Natural killer cell (primary cell): ENCODE data around the gene TBC1D22A. TPM values are rescaled to one million over a fixed set of nuclear protein-coding genes. Genes with fewer than 3 reads are reported as not detected.

Experiments used
- ATAC-seq, 3 donors: fragments of 150-1000 bp in 2 of 3; fragments of 200-7000 bp in 1 of 3; cut with Tn5 transposase; 1 replicate in 1 of 3; 2 replicates in 2 of 3; pipeline ENCODE4 v1.10.0; 2021; ENCODE audit warnings: mild to moderate bottlenecking in 2 of 3, moderate library complexity in 2 of 3
- DNase-seq, 2 donors: peaks; one replicate each; pipeline versions ENCODE4 v3.0.0 to v3.0.0-alpha.2; 2013 to 2021; ENCODE audit warnings: mixed read lengths in 1 of 2
- H3K27ac ChIP-seq: one replicate; pipeline ENCODE4 v1.5.1; 2013; ENCODE audit warnings: mild to moderate bottlenecking, low read length
- H3K27me3 ChIP-seq: one replicate; pipeline ENCODE4 v1.6.1; 2013; ENCODE audit warnings: low read length; ENCODE audit not compliant: control insufficient read depth, insufficient read depth
- H3K36me3 ChIP-seq: one replicate; pipeline ENCODE4 v1.6.1; 2013; ENCODE audit warnings: low read length; ENCODE audit not compliant: control insufficient read depth, insufficient read depth
- H3K4me1 ChIP-seq: one replicate; pipeline ENCODE4 v1.6.1; 2013; ENCODE audit warnings: low read length; ENCODE audit not compliant: control insufficient read depth, insufficient read depth
- H3K4me3 ChIP-seq: one replicate; pipeline ENCODE4 v1.5.1; 2013; ENCODE audit warnings: low read length
- H3K9me3 ChIP-seq: one replicate; pipeline ENCODE4 v1.6.1; 2013; ENCODE audit warnings: low read length; ENCODE audit not compliant: control insufficient read depth, insufficient read depth
- H3K27ac Mint-ChIP-seq, 2 donors: one replicate each; pipeline ENCODE4 v1.8.0; 2022; ENCODE audit warnings: mild to moderate bottlenecking in 2 of 2, mixed read lengths in 2 of 2, moderate library complexity in 1 of 2
- H3K27me3 Mint-ChIP-seq, 2 donors: one replicate each; pipeline ENCODE4 v1.8.0; 2022; ENCODE audit warnings: low read depth in 2 of 2, mixed read lengths in 2 of 2
- H3K36me3 Mint-ChIP-seq: one replicate; pipeline ENCODE4 v1.8.0; 2022; ENCODE audit warnings: mixed read lengths
- H3K4me1 Mint-ChIP-seq, 2 donors: one replicate each; pipeline ENCODE4 v1.8.0; 2022; ENCODE audit warnings: mixed read lengths in 2 of 2
- H3K4me3 Mint-ChIP-seq: one replicate; pipeline ENCODE4 v1.8.0; 2022; ENCODE audit warnings: mild to moderate bottlenecking, moderate library complexity, mixed read lengths
- H3K9me3 Mint-ChIP-seq, 2 donors: one replicate each; pipeline ENCODE4 v1.8.0; 2022; ENCODE audit warnings: mixed read lengths in 2 of 2
- WGBS: methylation state at CpG from one replicate; pipeline ENCODE4 v1.1.7; 2013; ENCODE audit warnings: missing lambda C conversion rate; ENCODE audit not compliant: insufficient coverage; 5-methylcytosine and 5-hydroxymethylcytosine counted together
- intact Hi-C: fragments of 100-400 bp; cut with micrococcal nuclease; formaldehyde crosslinking; loops from one replicate; pipeline ENCODE4 v1.14.2; 2022
- total RNA-seq, 4 donors: library from RNA; stranded (reverse); fragments of 120-200 nt in 1 of 4; gene quantifications; one replicate each; pipeline versions ENCODE4 v1.2.3 to v1.2.4, GENCODE V29; 2013 to 2022
- TF ChIP-seq, protein P1 (sequence below): fragments of 200-600 bp; IDR thresholded peaks from one replicate; pipeline ENCODE4 v1.8.0; 2022; ENCODE audit warnings: antibody characterized with exemption

TBC1D22A gene
- total RNA-seq, 3 donors from 2014 or later (not counting 1 experiment from before 2014, with no cell fraction given) = 47.4 to 53.7 (median 53.2) TPM

DNA sequence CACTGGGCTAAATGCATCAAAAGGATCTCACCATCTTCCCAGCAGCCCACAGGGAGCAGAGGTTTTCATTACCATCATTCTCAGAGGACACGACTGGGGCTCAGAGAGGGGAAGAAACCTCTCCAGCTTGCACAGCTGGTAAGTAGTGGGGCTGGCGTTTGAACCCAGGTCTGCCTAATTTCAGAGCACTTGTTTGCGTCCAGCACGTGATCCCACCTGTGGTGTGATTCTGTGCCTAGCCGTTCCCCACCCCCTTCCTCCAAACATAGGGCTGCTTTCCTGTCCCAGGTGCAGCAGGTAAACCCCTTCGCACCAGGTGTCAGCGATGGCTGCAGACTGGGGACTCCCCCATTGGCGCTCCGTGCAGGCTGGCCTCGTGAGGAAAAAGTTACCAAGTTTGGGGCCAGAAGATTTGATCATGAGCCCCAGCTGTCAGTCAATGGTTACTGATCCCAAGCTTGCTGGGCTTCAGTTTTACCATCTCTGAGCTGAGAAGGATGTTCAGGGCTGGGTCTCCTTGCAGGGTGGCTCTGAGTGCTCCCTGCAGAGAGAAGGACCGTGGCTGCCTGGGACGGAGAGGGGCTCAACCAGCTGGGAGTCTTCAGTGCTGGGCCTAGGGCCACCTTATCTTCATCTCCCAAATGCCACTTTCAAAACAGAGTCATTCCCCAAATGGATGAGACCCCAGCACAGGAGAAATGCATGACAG lies 445.6 kb downstream of the TBC1D22A start:
- Mint-ChIP-seq H3K36me3 (no peaks in the 10 kb centered on the region), H3K27me3 (no peaks in the 10 kb centered on the region), H3K4me1 (no peaks in the 10 kb centered on the region), H3K4me3 (no peak overlapping the region), H3K9me3 (no peaks in the 10 kb centered on the region), H3K27ac (no peak overlapping the region)
- no peaks in the 10 kb centered on the region for H3K36me3 ChIP-seq
- DNase-seq (peak in 1 of 2 donors; percentile 8), ATAC-seq (no peak)
- WGBS = 86% methylated on average over 12 of the region's 12 CpGs
- H3K27ac ChIP-seq = no peak overlapping the region
- intact Hi-C loops = no loop called here
- TF ChIP-seq, protein P1, sequence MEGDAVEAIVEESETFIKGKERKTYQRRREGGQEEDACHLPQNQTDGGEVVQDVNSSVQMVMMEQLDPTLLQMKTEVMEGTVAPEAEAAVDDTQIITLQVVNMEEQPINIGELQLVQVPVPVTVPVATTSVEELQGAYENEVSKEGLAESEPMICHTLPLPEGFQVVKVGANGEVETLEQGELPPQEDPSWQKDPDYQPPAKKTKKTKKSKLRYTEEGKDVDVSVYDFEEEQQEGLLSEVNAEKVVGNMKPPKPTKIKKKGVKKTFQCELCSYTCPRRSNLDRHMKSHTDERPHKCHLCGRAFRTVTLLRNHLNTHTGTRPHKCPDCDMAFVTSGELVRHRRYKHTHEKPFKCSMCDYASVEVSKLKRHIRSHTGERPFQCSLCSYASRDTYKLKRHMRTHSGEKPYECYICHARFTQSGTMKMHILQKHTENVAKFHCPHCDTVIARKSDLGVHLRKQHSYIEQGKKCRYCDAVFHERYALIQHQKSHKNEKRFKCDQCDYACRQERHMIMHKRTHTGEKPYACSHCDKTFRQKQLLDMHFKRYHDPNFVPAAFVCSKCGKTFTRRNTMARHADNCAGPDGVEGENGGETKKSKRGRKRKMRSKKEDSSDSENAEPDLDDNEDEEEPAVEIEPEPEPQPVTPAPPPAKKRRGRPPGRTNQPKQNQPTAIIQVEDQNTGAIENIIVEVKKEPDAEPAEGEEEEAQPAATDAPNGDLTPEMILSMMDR = no peak
- no peak overlapping the region for H3K4me3 ChIP-seq
- H3K4me1 ChIP-seq = no peaks in the 10 kb centered on the region
- H3K9me3 ChIP-seq = no peaks in the 10 kb centered on the region
- H3K27me3 ChIP-seq = no peaks in the 10 kb centered on the region

DNA sequence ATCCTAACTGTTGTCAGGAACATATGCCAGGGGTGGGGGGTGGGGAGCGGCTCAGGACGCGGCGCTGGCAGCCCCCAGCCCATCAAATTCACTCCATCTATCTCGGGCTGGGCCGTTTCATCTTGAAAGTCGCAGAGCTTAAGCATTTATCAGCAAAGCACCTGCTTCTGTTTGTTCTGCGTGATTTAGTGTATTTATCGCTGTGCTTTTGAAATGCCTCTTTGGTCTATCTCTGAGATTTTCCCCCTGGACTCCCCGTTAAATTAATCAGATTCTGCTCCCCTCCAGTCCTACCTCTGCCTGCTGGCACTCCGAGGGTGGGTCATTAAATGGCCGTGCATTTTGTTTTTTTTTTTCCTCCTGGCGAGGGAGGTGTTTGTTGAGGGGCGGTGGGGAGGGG lies 446.2 kb downstream of the TBC1D22A start:
- intact Hi-C loops = no loop called here
- no peak overlapping the region for H3K27ac Mint-ChIP-seq
- TF ChIP-seq, protein P1 = no peak
- ATAC-seq = no peak
- no peaks in the 10 kb centered on the region for H3K36me3 Mint-ChIP-seq
- no peaks in the 10 kb centered on the region for H3K9me3 Mint-ChIP-seq
- H3K4me3 Mint-ChIP-seq = no peak overlapping the region
- WGBS = 95% methylated on average over 8 of the region's 14 CpGs
- Histone ChIP-seq H3K4me1 (no peaks in the 10 kb centered on the region), H3K27me3 (no peaks in the 10 kb centered on the region), H3K27ac (no peak overlapping the region), H3K9me3 (no peaks in the 10 kb centered on the region), H3K36me3 (no peaks in the 10 kb centered on the region), H3K4me3 (no peak overlapping the region)
- DNase-seq = no peak
- no peaks in the 10 kb centered on the region for H3K27me3 Mint-ChIP-seq
- H3K4me1 Mint-ChIP-seq = no peaks in the 10 kb centered on the region

DNA sequence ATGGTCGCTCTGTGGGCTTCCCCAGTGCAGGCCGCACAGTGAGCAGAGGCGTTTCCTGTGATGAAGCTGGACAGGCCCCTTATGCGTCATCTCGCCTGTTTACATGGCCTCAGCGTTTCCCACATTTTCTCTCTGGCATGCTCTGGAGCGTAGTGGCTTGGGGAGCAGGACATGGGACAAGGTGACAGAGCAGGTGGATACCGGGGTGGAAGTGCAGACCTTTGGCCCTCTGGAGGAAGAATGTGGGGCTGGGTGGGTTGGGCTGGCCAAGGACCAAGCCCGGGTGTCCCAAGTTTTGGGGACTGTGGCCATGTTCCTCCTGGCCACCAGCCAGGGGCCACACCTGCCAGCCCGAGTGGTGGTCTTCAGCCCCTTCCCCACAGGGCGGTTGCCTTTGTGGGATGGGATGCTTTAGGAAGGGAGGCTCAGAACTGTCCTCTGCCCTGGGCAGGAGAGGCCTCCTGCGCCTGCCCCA lies 446.6 kb downstream of the TBC1D22A start:
- WGBS = 91% methylated on average over 12 of the region's 12 CpGs
- Histone ChIP-seq H3K9me3 (no peaks in the 10 kb centered on the region), H3K27ac (no peak overlapping the region), H3K36me3 (no peaks in the 10 kb centered on the region), H3K27me3 (no peaks in the 10 kb centered on the region), H3K4me3 (no peak overlapping the region), H3K4me1 (no peaks in the 10 kb centered on the region)
- intact Hi-C loops = no loop called here
- no peak overlapping the region for H3K4me3 Mint-ChIP-seq
- H3K9me3 Mint-ChIP-seq = no peaks in the 10 kb centered on the region
- H3K27ac Mint-ChIP-seq = no peak overlapping the region
- H3K27me3 Mint-ChIP-seq = no peaks in the 10 kb centered on the region
- DNase-seq (peak in 1 of 2 donors; percentile 2), ATAC-seq (no peak)
- H3K36me3 Mint-ChIP-seq = no peaks in the 10 kb centered on the region
- TF ChIP-seq, protein P1 = no peak
- no peaks in the 10 kb centered on the region for H3K4me1 Mint-ChIP-seq
